Endothelial cell of umbilical vein (primary cell): Measurements from ENCODE around the gene CCDC70.

Experiments used
- EZH2 ChIP-seq: IDR thresholded peaks from 2 replicates; pipeline ENCODE4 v1.6.1; 2012; ENCODE audit warnings: borderline replicate concordance, low read depth, mild to moderate bottlenecking, moderate library complexity, low read length, inconsistent platforms; ENCODE audit not compliant: severe bottlenecking
- FOS ChIP-seq: IDR thresholded peaks from 2 replicates; pipeline ENCODE4 v1.6.1; 2011; ENCODE audit warnings: mild to moderate bottlenecking, low read length, moderate library complexity, borderline replicate concordance; ENCODE audit not compliant: insufficient read depth
- GATA2 ChIP-seq: IDR thresholded peaks from 2 replicates; pipeline ENCODE4 v1.7.0; 2011; ENCODE audit warnings: low read depth, mild to moderate bottlenecking, moderate library complexity, mixed read lengths, low read length; ENCODE audit not compliant: insufficient read length, insufficient read depth
- JUN ChIP-seq: IDR thresholded peaks from 2 replicates; pipeline ENCODE4 v1.6.1; 2011; ENCODE audit warnings: borderline replicate concordance, low read depth; ENCODE audit not compliant: insufficient read length, insufficient read depth
- MAX ChIP-seq: IDR thresholded peaks from 2 replicates; pipeline ENCODE4 v1.6.1; 2011; ENCODE audit not compliant: insufficient read depth, insufficient read length
- MYC ChIP-seq: IDR thresholded peaks from one replicate; pipeline ENCODE4 v1.6.1; 2011; ENCODE audit warnings: mild to moderate bottlenecking, low read depth, low read length
- POLR2A ChIP-seq: IDR thresholded peaks from 2 replicates; pipeline ENCODE4 v1.6.1; 2012; ENCODE audit warnings: low read depth, mild to moderate bottlenecking, control low read depth, low read length
- POLR2AphosphoS5 ChIP-seq: IDR thresholded peaks from 2 replicates; pipeline ENCODE4 v1.6.1; 2012; ENCODE audit warnings: low read depth, mild to moderate bottlenecking, control low read depth, low read length, moderate library complexity; ENCODE audit not compliant: insufficient read depth
- TF ChIP-seq, protein P1 (sequence below), 2 donors: IDR thresholded peaks; 1 replicate in 1 of 2; 2 replicates in 1 of 2; pipeline ENCODE4 v1.5.1; 2011; ENCODE audit warnings: low read length in 2 of 2, mild to moderate bottlenecking in 2 of 2, moderate library complexity in 2 of 2, control low read depth in 1 of 2, inconsistent platforms in 1 of 2, low read depth in 1 of 2; ENCODE audit not compliant: insufficient read depth in 1 of 2; ENCODE audit errors: extremely low read depth in 1 of 2

DNA sequence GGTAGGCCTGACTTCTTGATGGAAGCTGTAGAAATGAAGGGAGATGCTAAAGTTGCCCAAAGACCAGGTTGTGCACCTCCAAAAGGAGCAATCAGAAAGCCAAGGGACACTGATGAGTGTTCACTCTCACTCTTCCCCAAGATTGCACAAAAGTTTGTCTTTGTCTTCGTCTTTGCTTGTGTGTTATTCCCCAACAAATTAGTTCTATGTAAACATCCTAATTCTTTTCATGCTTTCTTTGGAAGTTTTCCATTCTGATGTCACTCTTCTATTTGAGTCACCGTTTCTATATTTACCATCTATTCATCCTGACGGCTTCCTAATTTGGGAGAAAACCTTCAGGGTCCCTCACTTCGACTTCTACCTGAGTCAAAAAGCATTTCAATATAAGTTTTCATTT, 13.1 kb upstream of the CCDC70 start:
- TF ChIP-seq POLR2AphosphoS5: no peak
- TF ChIP-seq, protein P1, sequence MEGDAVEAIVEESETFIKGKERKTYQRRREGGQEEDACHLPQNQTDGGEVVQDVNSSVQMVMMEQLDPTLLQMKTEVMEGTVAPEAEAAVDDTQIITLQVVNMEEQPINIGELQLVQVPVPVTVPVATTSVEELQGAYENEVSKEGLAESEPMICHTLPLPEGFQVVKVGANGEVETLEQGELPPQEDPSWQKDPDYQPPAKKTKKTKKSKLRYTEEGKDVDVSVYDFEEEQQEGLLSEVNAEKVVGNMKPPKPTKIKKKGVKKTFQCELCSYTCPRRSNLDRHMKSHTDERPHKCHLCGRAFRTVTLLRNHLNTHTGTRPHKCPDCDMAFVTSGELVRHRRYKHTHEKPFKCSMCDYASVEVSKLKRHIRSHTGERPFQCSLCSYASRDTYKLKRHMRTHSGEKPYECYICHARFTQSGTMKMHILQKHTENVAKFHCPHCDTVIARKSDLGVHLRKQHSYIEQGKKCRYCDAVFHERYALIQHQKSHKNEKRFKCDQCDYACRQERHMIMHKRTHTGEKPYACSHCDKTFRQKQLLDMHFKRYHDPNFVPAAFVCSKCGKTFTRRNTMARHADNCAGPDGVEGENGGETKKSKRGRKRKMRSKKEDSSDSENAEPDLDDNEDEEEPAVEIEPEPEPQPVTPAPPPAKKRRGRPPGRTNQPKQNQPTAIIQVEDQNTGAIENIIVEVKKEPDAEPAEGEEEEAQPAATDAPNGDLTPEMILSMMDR (IDR thresholded peaks at IDR 0.05; ENCODE audit: extremely low read depth in 1 of 2, insufficient read depth in 1 of 2, low read depth in 1 of 2, low read length in 2 of 2): no peak
- no peak for TF ChIP-seq JUN
- TF ChIP-seq MAX: no peak
- no peak for TF ChIP-seq POLR2A
- no peak for TF ChIP-seq EZH2
- no peak for TF ChIP-seq GATA2
- TF ChIP-seq MYC: no peak
- no peak for TF ChIP-seq FOS
